GM12873 (cell line): ENCODE measurements around the gene RFLNA.

Source experiments
- CTCF ChIP-seq: IDR thresholded peaks from 2 replicates; pipeline ENCODE4 v1.5.1; 2012; ENCODE audit warnings: low read depth, mild to moderate bottlenecking, moderate library complexity, low read length, control low read depth; ENCODE audit not compliant: insufficient read depth; ENCODE audit errors: missing control alignments

RFLNA gene

GRCh38 chr12:124310785-124311184 is 15.9 kb downstream of the RFLNA start:
- TF ChIP-seq CTCF, result no peak

GRCh38 chr12:124311292-124312109 is 16.6 kb downstream of the RFLNA start:
- no peak for TF ChIP-seq CTCF

- TF ChIP-seq CTCF, result no peak
Measured at GRCh38 chr12:124312601-124313000, 17.7 kb downstream of the RFLNA start.

GRCh38 chr12:124314207-124314606 is 19.3 kb downstream of the RFLNA start:
- TF ChIP-seq CTCF, result no peak

GRCh38 chr12:124314766-124315165 is 19.9 kb downstream of the RFLNA start:
- no peak for TF ChIP-seq CTCF

GRCh38 chr12:124315372-124316044 is 20.6 kb downstream of the RFLNA start:
- TF ChIP-seq CTCF, result no peak

GRCh38 chr12:124316257-124316900 is 21.5 kb downstream of the RFLNA start:
- TF ChIP-seq CTCF, result no peak
